ENCODE data around the gene FHIT.

DNA sequence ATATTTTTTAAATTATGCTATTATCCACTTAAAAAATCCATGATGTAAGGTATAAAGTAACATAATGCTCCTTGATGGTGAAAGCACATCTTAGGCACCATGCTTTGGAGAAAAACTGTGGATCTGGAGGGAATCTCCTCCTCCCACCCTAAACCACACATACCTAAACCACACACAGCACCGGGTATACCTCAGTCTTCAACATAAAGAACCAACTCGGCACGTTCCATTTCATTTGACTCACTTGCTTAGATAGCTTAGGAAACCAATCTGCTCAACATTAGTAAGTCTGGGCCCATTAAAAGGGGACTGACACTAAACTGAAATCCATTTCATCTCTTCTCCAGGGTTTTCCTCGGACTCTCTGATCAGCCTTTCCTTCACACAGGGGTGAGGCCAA is 1255.7 kb downstream of the FHIT start:
- no peak for TF ChIP-seq CTCF (IDR thresholded peaks at IDR 0.05)
- no peak for TF ChIP-seq POLR2A (IDR thresholded peaks at IDR 0.05)
- no peak for TF ChIP-seq EP300 (IDR thresholded peaks at IDR 0.05)
